Breast epithelium (tissue), 3 donors: ENCODE measurements around the gene PSD.

Source experiments
- POLR2A ChIP-seq: fragments of 450-650 bp; IDR thresholded peaks from one replicate; pipeline ENCODE4 v1.6.1; 2016; ENCODE audit warnings: antibody characterized with exemption, mild to moderate bottlenecking, moderate library complexity
- POLR2AphosphoS5 ChIP-seq, 3 donors: sonication (generic); formaldehyde crosslinking; IDR thresholded peaks; one replicate each; pipeline ENCODE4 v1.6.1; 2017; ENCODE audit warnings: antibody characterized with exemption in 3 of 3
- TF ChIP-seq, protein P1 (sequence below), 3 donors: fragments of 450-650 bp; IDR thresholded peaks; one replicate each; pipeline ENCODE4 v1.5.1; 2016 to 2017; ENCODE audit warnings: antibody characterized with exemption in 3 of 3, mild to moderate bottlenecking in 3 of 3, moderate library complexity in 3 of 3

DNA sequence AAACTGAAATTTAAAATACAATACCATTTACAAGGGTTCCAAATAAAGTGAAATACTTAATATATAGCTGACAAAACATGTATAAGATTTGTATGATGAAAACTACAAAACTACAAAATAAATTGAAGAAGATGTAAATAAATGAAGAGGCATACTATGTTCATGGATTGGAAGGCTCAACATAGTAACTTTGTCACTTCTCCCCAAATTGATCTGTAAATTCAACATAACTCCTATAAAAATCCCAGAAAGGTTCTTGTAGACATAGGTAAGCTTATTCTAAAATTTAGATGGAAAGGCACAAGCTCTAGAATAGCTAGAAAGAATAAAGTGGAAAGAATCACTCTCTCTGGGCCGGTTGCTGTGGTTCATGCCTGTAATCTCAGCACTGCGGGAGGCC lies 47.3 kb downstream of the PSD start:
- TF ChIP-seq, protein P1, sequence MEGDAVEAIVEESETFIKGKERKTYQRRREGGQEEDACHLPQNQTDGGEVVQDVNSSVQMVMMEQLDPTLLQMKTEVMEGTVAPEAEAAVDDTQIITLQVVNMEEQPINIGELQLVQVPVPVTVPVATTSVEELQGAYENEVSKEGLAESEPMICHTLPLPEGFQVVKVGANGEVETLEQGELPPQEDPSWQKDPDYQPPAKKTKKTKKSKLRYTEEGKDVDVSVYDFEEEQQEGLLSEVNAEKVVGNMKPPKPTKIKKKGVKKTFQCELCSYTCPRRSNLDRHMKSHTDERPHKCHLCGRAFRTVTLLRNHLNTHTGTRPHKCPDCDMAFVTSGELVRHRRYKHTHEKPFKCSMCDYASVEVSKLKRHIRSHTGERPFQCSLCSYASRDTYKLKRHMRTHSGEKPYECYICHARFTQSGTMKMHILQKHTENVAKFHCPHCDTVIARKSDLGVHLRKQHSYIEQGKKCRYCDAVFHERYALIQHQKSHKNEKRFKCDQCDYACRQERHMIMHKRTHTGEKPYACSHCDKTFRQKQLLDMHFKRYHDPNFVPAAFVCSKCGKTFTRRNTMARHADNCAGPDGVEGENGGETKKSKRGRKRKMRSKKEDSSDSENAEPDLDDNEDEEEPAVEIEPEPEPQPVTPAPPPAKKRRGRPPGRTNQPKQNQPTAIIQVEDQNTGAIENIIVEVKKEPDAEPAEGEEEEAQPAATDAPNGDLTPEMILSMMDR (IDR thresholded peaks at IDR 0.05), result no peak
- TF ChIP-seq POLR2A (no peak), POLR2AphosphoS5 (IDR thresholded peaks at IDR 0.05) (no peak)
